Sigmoid colon (tissue), 7 donors: ENCODE measurements around the gene ZACN. TPM values are rescaled to one million over a fixed set of nuclear protein-coding genes. Genes with fewer than 3 reads are reported as not detected.
"Not testable (repeated sequence)": the region's sequence is repeated elsewhere in the genome, so short reads cannot be mapped to it uniquely, and the experiment has no call there.

Experiments used
- DNase-seq: peaks from one replicate; pipeline ENCODE4 v3.0.0-alpha.2; 2019
- H3K27ac ChIP-seq, 4 donors: fragments of 200-600 bp; sonication (generic); one replicate each; pipeline ENCODE4 v1.5.1; 2016 to 2019; ENCODE audit warnings: mild to moderate bottlenecking in 1 of 4
- H3K27me3 ChIP-seq, 3 donors: fragments of 200-600 bp; sonication (generic); one replicate each; pipeline ENCODE4 v1.5.1; 2019; ENCODE audit warnings: mild to moderate bottlenecking in 1 of 3
- H3K36me3 ChIP-seq, 4 donors: fragments of 200-600 bp; sonication (generic); one replicate each; pipeline ENCODE4 v1.5.1; 2016 to 2019
- H3K4me1 ChIP-seq, 4 donors: fragments of 200-600 bp; sonication (generic); one replicate each; pipeline ENCODE4 v1.5.1; 2017 to 2019
- H3K4me3 ChIP-seq, 4 donors: fragments of 200-600 bp; sonication (generic); one replicate each; pipeline ENCODE4 v1.5.1; 2017 to 2019; ENCODE audit warnings: mild to moderate bottlenecking in 2 of 4, moderate library complexity in 1 of 4
- H3K9me3 ChIP-seq, 4 donors: fragments of 200-600 bp in 3 of 4; sonication (generic) in 3 of 4; one replicate each; pipeline versions ENCODE4 v1.5.1 to v1.6.1; 2013 to 2019
- EP300 ChIP-seq, 4 donors: sonication (generic); formaldehyde crosslinking; IDR thresholded peaks; one replicate each; pipeline ENCODE4 v1.6.1; 2017; ENCODE audit warnings: antibody characterized with exemption in 4 of 4
- POLR2A ChIP-seq, 2 donors: fragments of 450-650 bp; IDR thresholded peaks; one replicate each; pipeline ENCODE4 v1.6.1; 2016; ENCODE audit warnings: antibody characterized with exemption in 2 of 2, mild to moderate bottlenecking in 2 of 2, moderate library complexity in 2 of 2
- POLR2AphosphoS5 ChIP-seq, 4 donors: sonication (generic); formaldehyde crosslinking; IDR thresholded peaks; one replicate each; pipeline ENCODE4 v1.6.1; 2017; ENCODE audit warnings: antibody characterized with exemption in 4 of 4
- WGBS, 2 donors: extraction: QIAGEN DNeasy Blood & Tissue Kit; methylation state at CpG; one replicate each; pipeline ENCODE4 v1.1.7; 2013; 5-methylcytosine and 5-hydroxymethylcytosine counted together
- intact Hi-C: fragments of 100-400 bp; cut with DNase I; formaldehyde crosslinking; loops from one replicate; pipeline ENCODE4 v1.15.1; 2023
- polyA plus RNA-seq, 3 donors: library from polyadenylated mRNA; stranded (reverse); fragments of 200-250 nt; gene quantifications; one replicate each; pipeline ENCODE4 v1.2.3, GENCODE V29; 2013
- total RNA-seq, 4 donors: library from RNA; depleted of rRNA; stranded (reverse); fragments of >200 nt; gene quantifications; one replicate each; pipeline ENCODE4 v1.1.0, GENCODE V29; 2016
- TF ChIP-seq, protein P1 (sequence below), 4 experiments: fragments of 450-650 bp in 3 of 4; fragments of 200-600 bp in 1 of 4; IDR thresholded peaks; one replicate each; pipeline ENCODE4 v1.5.1; 2016 to 2019; ENCODE audit warnings: antibody characterized with exemption in 4 of 4, mild to moderate bottlenecking in 3 of 4, moderate library complexity in 2 of 4
- donor health status: healthy with polysubstance abuse.
- donor health status: Bipolar disorder and iron deficiency.
- donor health status: healthy.

Gene ZACN
- total and polyA plus RNA-seq, 7 donors, result 0.16 to 3.5 (median 1.2) TPM

DNA sequence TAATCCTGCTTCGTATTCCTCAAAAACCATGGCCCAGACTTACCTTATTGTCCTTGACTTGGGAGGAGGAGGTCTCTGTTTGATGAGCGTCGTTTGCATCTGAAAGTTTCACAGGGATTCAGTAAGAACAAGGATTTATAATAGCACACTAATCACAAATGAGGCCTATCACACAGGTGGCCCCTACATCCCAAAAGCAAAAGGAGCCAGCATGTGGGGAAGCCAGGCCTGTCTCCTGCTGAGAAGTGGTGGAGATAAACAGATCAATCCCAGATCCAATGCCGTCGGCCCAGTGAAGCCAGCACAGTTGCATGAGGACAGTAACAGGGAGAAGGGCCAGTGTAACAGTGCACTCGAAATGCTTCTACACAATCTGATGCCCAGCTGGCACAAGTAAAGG is 38.6 kb upstream of the ZACN start:
- H3K4me1 ChIP-seq, result peaks cover 0 to 61% (median 49%) of the 10 kb centered on the region in 4 donors
- no peak for DNase-seq
- intact Hi-C loops, result no loop called here
- H3K9me3 ChIP-seq, result no peaks in the 10 kb centered on the region
- H3K27ac ChIP-seq, result peak overlapping the region in 3 of 4 donors; percentile 86 to 92 (median 87)
- H3K4me3 ChIP-seq, result no peak overlapping the region
- 88 to 92% methylated on average over 6 of the region's 6 CpGs for WGBS, 2 donors
- no peak for TF ChIP-seq POLR2A (IDR thresholded peaks at IDR 0.05)
- TF ChIP-seq, protein P1, sequence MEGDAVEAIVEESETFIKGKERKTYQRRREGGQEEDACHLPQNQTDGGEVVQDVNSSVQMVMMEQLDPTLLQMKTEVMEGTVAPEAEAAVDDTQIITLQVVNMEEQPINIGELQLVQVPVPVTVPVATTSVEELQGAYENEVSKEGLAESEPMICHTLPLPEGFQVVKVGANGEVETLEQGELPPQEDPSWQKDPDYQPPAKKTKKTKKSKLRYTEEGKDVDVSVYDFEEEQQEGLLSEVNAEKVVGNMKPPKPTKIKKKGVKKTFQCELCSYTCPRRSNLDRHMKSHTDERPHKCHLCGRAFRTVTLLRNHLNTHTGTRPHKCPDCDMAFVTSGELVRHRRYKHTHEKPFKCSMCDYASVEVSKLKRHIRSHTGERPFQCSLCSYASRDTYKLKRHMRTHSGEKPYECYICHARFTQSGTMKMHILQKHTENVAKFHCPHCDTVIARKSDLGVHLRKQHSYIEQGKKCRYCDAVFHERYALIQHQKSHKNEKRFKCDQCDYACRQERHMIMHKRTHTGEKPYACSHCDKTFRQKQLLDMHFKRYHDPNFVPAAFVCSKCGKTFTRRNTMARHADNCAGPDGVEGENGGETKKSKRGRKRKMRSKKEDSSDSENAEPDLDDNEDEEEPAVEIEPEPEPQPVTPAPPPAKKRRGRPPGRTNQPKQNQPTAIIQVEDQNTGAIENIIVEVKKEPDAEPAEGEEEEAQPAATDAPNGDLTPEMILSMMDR (IDR thresholded peaks at IDR 0.05), result no peak
- H3K36me3 ChIP-seq, result peaks cover 36 to 62% (median 53%) of the 10 kb centered on the region in 4 donors
- H3K27me3 ChIP-seq, result no peaks in the 10 kb centered on the region

DNA sequence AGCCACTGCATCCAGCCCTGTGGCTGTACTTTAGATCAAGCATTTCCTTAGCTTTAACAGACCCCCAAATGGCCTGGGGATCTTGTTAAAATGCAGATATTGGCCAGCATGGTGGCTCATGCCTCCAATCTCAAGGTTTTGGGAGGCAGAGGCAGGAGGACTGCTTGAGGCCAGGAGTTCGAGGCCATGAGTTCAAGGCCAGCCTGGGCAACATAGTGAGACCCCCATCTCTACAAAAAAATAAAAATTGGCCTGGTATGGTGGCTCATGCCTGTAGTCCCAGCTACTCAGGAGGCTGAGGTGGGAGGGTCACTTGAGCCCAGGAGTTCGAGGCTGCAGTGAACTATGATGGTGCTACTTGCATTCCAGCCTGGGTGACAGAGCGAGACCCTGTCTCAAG is 36.1 kb upstream of the ZACN start:
- WGBS, 2 donors, result 97 to 98% methylated on average over 3 of the region's 3 CpGs
- Histone ChIP-seq H3K4me1 (peaks cover 0 to 39% (median 26%) of the 10 kb centered on the region in 4 donors), H3K27ac (peak overlapping the region in 1 of 4 donors; percentile 23), H3K36me3 (peaks cover 58 to 86% (median 72%) of the 10 kb centered on the region in 4 donors)
- H3K4me3 ChIP-seq, intact Hi-C loops, H3K9me3 ChIP-seq, H3K27me3 ChIP-seq, DNase-seq: not testable (repeated sequence)

DNA sequence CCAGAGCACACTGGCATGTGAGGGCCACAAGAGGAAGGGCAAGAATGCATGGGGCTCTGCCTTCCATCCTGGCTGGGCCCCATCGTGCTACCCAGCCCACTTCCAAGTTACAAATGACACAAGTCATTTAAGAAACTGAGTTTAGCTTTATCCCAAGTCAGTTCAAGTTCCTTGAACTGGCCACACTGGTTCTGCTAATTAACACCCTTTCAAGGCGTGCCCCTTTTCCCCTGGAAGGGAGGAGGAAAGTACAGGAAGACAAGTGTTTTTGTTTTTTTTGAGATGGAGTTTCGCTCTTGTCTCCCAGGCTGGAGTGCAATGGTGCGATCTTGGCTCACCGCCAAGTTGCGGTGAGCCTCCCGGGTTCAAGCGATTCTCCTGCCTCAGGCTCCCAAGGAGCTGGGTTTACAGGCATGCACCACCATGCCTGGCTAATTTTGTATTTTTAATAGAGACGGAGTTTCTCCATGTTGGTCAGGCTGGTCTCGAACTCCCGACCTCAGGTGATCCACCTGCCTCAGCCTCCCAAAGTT is 34.4 kb upstream of the ZACN start:
- Histone ChIP-seq H3K4me1 (peaks cover 0 to 39% (median 24%) of the 10 kb centered on the region in 4 donors), H3K36me3 (peaks cover 65 to 100% (median 81%) of the 10 kb centered on the region in 4 donors)
- H3K9me3 ChIP-seq, H3K27ac ChIP-seq, DNase-seq, H3K4me3 ChIP-seq, intact Hi-C loops, H3K27me3 ChIP-seq: not testable (repeated sequence)
- WGBS, 2 donors, result 81 to 87% methylated on average over 11 of the region's 11 CpGs

DNA sequence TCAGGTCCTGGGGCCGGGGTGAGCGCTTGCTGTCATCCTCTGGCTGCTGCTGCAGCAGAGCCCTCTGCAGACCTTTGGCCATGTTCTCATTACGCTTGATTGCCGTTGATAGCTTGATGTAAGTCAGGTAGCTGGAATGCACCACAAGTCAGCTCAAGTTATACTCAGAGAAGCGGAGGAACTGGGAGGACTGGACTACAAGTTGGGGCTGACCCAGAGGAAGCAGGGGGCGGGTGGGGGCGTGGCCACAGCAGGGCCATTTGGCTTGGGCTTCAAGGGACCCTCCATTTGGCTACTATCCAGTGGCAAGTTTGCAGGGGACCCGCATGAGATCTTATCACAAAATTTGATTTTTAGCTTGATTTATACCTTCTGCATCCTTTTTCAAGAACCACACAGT is 32.9 kb upstream of the ZACN start:
- peaks cover 0 to 38% (median 22%) of the 10 kb centered on the region in 4 donors for H3K4me1 ChIP-seq
- no peak overlapping the region for H3K27ac ChIP-seq
- WGBS, 2 donors, result 94 to 95% methylated on average over 8 of the region's 8 CpGs
- no peak overlapping the region for H3K4me3 ChIP-seq
- intact Hi-C loops, result no loop called here
- no peak for DNase-seq
- no peaks in the 10 kb centered on the region for H3K27me3 ChIP-seq
- peaks cover 55 to 99% (median 79%) of the 10 kb centered on the region in 4 donors for H3K36me3 ChIP-seq
- no peak for TF ChIP-seq POLR2AphosphoS5 (IDR thresholded peaks at IDR 0.05)
- no peak for TF ChIP-seq POLR2A (IDR thresholded peaks at IDR 0.05)
- no peak for TF ChIP-seq EP300 (IDR thresholded peaks at IDR 0.05)
- TF ChIP-seq, protein P1 (IDR thresholded peaks at IDR 0.05), result no peak
- no peaks in the 10 kb centered on the region for H3K9me3 ChIP-seq

DNA sequence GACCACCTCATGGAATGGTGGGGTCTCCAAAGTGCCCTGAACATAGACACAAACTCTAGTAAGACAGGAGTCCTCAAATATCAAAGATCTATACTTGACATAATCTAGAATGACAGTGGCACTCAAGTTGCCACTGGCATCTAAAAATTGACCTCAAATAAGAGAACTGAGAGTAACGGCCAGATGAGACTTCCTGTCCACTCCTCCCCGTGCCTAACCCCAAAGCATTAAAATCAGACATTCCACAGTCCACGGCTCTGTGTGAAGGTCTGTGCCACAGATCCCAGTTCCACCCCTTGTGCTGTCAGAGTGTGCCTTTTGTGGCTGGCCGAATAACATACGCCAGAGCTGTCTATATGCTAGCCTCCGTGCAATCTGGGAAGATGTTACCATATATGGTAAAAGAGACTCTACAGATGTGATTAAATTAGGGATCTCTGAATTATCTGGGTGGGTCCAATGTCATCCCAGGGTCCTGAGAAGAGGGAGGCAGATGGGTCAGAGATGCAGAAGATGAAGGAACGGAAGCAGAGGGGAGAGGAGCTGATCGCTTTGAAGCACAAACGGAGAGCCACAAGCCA is 30.9 kb upstream of the ZACN start:
- peaks cover 0 to 41% (median 30%) of the 10 kb centered on the region in 4 donors for H3K4me1 ChIP-seq
- 85 to 91% methylated on average over 9 of the region's 9 CpGs for WGBS, 2 donors
- intact Hi-C loops, result no loop called here
- no peak overlapping the region for H3K4me3 ChIP-seq
- no peak for DNase-seq
- peaks cover 47 to 93% (median 66%) of the 10 kb centered on the region in 4 donors for H3K36me3 ChIP-seq
- H3K27me3 ChIP-seq, result no peaks in the 10 kb centered on the region
- TF ChIP-seq POLR2A (IDR thresholded peaks at IDR 0.05) (no peak), POLR2AphosphoS5 (IDR thresholded peaks at IDR 0.05) (no peak), EP300 (IDR thresholded peaks at IDR 0.05) (no peak)
- TF ChIP-seq, protein P1 (IDR thresholded peaks at IDR 0.05), result no peak
- H3K27ac ChIP-seq, result peak overlapping the region in 3 of 4 donors; percentile 47 to 67 (median 63)
- H3K9me3 ChIP-seq, result no peaks in the 10 kb centered on the region

DNA sequence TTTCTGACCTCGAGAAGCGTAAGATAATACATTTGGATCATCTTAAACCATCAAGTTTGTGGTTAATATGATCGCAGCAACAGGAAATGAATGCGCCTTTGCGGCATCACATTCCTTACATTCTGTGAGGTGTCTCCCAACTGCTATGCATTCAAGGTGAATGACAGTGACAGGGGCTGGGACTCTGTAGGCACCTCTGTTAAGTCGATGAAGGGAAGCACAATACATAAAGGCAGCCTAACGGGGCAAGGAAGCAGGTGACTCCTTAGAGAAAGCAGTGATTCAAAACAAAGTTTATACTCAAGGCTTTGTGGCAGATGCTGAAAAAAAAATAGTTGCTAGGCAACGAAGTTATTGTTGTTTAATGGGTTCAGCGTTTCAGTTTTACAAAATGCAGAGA is 30.3 kb upstream of the ZACN start:
- TF ChIP-seq EP300 (IDR thresholded peaks at IDR 0.05) (no peak), POLR2AphosphoS5 (IDR thresholded peaks at IDR 0.05) (no peak), POLR2A (IDR thresholded peaks at IDR 0.05) (no peak)
- TF ChIP-seq, protein P1 (IDR thresholded peaks at IDR 0.05), result no peak
- peaks cover 0 to 41% (median 30%) of the 10 kb centered on the region in 4 donors for H3K4me1 ChIP-seq
- no peaks in the 10 kb centered on the region for H3K9me3 ChIP-seq
- no peak for DNase-seq
- H3K27ac ChIP-seq, result peak overlapping the region in 3 of 4 donors; percentile 47 to 67 (median 63)
- no peak overlapping the region for H3K4me3 ChIP-seq
- WGBS, 2 donors, result 78 to 84% methylated on average over 9 of the region's 9 CpGs
- H3K36me3 ChIP-seq, result peaks cover 41 to 93% (median 63%) of the 10 kb centered on the region in 4 donors
- no peaks in the 10 kb centered on the region for H3K27me3 ChIP-seq
- intact Hi-C loops, result no loop called here
